GM19324 (cell line): ENCODE results near the gene ARHGAP33.
"Not testable (repeated sequence)": the region's sequence is repeated elsewhere in the genome, so short reads cannot be mapped to it uniquely, and the experiment has no call there.

Experiments used
- ATAC-seq: cut with Tn5 transposase; IDR thresholded peaks from one replicate; pipeline ENCODE4 v1.9.1; 2021; ENCODE audit warnings: mild to moderate bottlenecking, moderate library complexity; ENCODE audit not compliant: unreplicated experiment, low FRiP score

Gene ARHGAP33

GRCh38 chr19:35791814-35792279 is 16.5 kb downstream of the ARHGAP33 start:
- ATAC-seq = no peak

- ATAC-seq = no peak
Observed at GRCh38 chr19:35792312-35792711, 16.9 kb downstream of the ARHGAP33 start.

GRCh38 chr19:35792888-35793287 is 17.5 kb downstream of the ARHGAP33 start:
- ATAC-seq = no peak

- ATAC-seq = no peak
Observed at GRCh38 chr19:35793381-35794165, 18.2 kb downstream of the ARHGAP33 start.

GRCh38 chr19:35795564-35795963 is 20.2 kb downstream of the ARHGAP33 start:
- ATAC-seq = not testable (repeated sequence)

GRCh38 chr19:35796645-35797542 is 21.5 kb downstream of the ARHGAP33 start:
- no peak for ATAC-seq

- ATAC-seq = no peak
Observed at GRCh38 chr19:35797663-35798062, 22.3 kb downstream of the ARHGAP33 start.

- no peak for ATAC-seq
Observed at GRCh38 chr19:35801828-35802227, 26.5 kb downstream of the ARHGAP33 start.

GRCh38 chr19:35805526-35806102 is 30.2 kb downstream of the ARHGAP33 start:
- ATAC-seq = no peak

- no peak for ATAC-seq
Observed at GRCh38 chr19:35806597-35806996, 31.2 kb downstream of the ARHGAP33 start.

- no peak for ATAC-seq
Observed at GRCh38 chr19:35807633-35808032, 32.3 kb downstream of the ARHGAP33 start.

- no peak for ATAC-seq
Observed at GRCh38 chr19:35811317-35812219, 36.2 kb downstream of the ARHGAP33 start.

- no peak for ATAC-seq
Observed at GRCh38 chr19:35812220-35813042, 37.1 kb downstream of the ARHGAP33 start, which contains the start of gene PRODH2. Gene PRODH2 (minus strand): TSS chr19:35812845. CDS start chr19:35812805, 40 bp downstream.

- no peak for ATAC-seq
Observed at GRCh38 chr19:35813043-35813890, 37.9 kb downstream of the ARHGAP33 start.

- ATAC-seq = no peak
Observed at GRCh38 chr19:35816262-35816661, 40.9 kb downstream of the ARHGAP33 start.

- ATAC-seq = no peak
Observed at GRCh38 chr19:35816846-35817245, 41.5 kb downstream of the ARHGAP33 start.

- no peak for ATAC-seq
Observed at GRCh38 chr19:35818445-35818844, 43.1 kb downstream of the ARHGAP33 start.

GRCh38 chr19:35822579-35822978 is 47.2 kb downstream of the ARHGAP33 start:
- ATAC-seq = no peak
